ENCODE measurements around the gene TBL1XR1.
"Not testable (repeated sequence)": the region's sequence is repeated elsewhere in the genome, so short reads cannot be mapped to it uniquely, and the experiment has no call there.

TBL1XR1 gene

DNA sequence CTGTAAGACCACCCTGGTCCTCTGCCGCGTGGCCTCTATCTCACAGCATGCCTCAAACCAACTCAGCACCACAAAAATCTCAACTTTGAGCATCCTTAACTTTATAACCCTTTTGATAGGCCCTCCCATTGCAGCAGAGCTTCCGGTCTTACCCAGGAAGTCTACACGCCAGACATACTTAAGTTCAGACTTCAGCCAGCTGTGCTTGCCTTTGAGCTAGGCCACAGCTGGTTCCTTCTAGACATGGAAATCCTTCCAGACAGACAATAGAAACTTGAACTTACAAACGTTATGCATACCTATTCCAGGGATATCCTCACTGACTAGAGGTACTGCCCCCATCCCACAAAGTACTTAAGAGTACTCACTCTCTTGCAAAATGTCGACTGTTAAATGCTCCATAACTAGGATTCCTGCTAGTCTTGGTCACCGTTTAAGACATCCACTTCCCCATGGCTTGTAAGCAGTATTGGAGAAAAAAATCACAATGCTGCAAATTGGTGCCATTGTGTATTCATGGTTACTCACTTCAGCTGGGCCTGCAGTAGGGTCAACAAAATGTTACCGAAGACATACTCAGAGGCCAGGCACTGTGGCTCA lies 183.5 kb downstream of the TBL1XR1 start:
- no peak for DNase-seq (ENCODE audit: low read depth)

DNA sequence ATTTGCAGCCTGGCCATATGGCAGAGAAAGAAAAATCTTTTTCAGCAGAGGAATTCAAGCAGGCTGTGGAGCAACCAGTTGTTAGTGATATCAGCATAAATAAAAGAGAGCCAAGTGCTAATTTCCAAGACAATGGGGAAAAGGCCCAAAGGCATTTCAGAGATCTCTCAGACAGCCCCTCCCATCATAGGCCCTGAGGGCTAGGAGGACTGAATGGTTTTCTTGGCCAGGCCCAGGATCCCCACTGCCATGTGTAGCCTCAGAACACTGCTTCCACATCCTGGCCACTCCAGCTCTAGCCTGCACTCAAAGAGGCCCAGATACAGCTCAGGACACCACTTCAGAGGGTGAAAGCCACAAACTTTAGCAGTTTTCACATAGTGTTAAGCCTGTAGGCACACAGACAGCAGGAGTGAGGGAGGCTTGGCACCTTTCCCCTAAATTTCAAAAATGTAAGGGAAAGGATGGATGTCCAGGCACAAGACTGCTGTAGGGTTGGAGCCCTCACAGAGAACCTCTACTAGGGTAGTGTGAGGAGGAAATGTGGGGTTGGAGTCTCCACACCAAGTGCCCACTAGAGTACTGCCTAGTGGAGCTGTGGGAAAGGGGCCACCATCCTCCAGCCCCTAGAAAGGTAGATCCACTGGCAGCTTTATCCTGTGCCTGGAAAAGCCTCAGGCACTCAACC lies 191.4 kb downstream of the TBL1XR1 start:
- DNase-seq (ENCODE audit: low read depth) = no peak

DNA sequence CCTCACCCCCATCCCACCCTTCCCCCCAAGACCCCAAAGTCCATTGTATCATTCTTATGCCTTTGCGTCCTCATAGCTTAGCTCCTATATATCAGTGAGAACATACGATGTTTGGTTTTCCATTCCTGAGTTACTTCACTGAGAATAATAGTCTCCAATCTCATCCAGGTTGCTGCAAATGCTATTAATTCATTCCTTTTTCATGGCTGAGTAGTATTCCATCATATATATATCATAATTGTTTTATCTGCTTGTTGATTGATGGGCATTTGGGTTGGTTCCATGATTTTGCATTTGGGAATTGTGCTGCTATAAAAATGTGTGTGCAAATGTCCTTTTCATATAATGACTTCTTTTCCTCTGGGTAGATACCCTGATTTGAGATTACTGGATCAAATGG lies 197.1 kb downstream of the TBL1XR1 start:
- not testable (repeated sequence) for DNase-seq (ENCODE audit: low read depth)

DNA sequence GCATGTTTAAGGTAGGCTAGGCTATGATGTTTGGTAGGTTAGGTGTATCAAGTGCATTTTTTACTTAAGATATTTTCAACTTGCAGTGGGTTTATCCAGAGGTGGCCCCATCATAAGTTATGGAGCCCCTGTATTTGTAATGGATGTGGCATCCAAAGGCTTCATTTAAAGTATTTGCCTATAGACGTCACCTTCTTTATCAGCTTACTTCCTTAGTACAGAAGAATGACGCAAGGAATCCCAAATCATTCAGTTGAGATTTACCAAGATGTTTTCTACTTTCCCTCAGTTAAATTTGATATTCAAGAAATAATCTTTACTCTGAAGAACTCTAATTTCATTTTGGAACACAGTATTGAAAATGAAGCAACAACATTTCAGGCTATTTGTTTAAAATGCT lies 201.3 kb downstream of the TBL1XR1 start:
- DNase-seq (ENCODE audit: low read depth) = no peak

DNA sequence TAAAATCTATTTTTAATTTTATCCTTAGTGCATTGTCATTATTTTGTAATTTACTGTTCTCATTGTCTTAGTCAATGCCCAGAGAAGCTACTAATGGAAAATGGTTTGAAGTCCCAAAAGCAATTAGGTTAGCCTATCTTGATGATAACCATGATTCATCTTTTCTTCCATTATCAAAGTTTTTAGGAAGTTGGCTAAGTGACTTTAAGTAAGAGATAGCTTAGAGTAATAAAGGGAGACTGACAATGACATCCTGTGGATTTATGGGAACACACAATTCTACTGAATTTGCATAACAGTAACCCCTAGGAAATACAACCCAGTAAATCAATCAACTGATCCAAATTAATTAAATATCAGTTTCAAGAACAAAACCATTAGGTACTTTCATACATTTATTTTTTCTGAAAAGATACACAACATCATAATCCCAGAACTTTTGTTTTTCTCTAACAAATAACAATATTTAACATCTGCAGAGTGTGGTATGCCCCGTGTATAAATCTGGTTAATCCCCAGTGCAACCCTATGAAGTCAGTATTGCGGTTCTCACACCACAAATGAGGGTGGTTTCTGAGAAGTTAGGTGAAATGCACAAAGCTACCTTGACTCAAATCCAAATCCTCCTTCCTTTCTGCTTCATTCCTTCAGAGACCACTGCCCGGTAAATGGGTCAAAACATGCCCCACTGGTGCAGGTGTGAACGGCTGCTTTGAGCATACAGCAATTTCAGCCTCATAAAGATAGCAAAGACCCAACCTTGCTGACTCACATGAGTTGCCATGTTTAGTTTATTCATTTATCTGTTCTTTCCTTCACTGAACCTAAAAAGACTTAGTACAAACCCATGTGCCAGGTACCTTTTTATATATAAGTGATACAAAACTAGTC lies 202.1 kb downstream of the TBL1XR1 start:
- DNase-seq (ENCODE audit: low read depth) = no peak

DNA sequence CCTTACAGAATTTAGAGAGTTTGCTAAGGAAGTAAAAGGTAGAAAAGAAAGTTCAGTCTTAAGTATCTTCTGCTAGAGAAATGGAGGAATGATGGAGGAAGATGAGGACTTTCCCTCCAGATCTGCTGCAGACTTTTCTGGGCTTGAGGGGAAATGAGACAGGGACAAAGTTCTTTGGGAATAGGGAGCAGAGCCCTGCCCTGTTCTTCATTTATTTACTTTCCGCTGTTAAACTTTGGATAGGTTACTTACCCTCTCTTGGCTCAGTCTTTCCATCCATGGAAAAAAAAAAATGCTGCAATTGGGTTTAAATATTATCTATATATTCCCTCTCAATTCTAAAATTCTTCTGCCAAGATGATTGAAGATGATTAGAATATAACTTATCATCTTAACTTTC lies 202.9 kb downstream of the TBL1XR1 start:
- DNase-seq (ENCODE audit: low read depth) = no peak

DNA sequence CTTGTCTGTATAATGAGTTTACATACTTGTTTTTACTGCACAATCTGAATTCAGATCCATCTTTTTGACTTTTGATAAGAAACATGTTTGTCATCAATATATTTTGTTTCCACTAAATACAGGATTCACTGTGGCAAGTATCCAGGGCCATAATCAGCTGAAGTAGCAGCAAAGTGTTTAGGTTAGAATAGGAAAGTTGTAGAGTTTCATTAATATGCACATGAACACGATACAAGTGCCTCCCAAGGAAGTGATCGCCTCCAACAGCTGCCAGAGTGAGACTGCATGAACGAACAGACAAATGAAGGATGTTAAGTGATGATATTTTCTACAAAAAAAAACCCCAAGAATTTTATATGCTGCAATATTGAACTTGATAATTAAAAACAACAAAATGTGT lies 204.3 kb downstream of the TBL1XR1 start:
- DNase-seq (ENCODE audit: low read depth) = no peak

DNA sequence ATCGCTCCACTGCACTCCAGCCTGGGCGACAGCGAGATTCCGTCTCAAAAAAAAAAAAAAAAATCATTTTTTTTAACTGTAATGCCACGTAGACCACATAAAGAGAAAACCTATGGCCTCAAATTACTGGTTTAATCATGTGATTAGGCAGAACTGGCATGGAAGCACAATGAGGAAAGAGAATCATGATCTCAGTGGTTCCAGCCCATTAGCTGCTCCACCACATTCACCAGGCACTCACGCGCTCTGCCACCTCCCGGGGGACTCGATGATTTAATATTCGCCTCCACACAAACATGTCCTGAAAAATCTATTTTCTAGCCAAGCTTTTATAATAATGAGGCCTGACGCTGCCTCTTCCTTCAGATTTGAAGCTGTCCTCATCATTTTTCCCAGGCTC lies 204.7 kb downstream of the TBL1XR1 start:
- DNase-seq (ENCODE audit: low read depth) = peak; percentile 33

DNA sequence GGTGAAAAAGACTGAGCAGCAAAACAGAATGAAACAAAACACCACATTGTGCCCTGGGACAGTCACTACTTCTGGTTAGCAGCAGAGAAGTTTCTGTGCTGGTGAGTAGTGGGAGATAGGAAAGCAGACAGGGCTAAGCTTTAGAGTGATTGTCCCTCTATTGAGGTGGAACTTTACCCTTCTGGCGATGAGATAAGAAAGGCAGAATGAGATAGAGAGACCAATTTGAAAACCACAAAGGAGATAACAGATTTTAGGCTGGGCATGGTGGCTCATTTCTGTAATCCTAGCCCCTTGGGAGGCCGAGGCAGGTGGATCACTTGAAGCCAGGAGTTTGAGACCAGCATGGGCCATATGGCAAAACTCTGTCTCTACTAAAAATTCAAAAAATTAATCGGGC lies 208.5 kb downstream of the TBL1XR1 start:
- DNase-seq (ENCODE audit: low read depth) = no peak

DNA sequence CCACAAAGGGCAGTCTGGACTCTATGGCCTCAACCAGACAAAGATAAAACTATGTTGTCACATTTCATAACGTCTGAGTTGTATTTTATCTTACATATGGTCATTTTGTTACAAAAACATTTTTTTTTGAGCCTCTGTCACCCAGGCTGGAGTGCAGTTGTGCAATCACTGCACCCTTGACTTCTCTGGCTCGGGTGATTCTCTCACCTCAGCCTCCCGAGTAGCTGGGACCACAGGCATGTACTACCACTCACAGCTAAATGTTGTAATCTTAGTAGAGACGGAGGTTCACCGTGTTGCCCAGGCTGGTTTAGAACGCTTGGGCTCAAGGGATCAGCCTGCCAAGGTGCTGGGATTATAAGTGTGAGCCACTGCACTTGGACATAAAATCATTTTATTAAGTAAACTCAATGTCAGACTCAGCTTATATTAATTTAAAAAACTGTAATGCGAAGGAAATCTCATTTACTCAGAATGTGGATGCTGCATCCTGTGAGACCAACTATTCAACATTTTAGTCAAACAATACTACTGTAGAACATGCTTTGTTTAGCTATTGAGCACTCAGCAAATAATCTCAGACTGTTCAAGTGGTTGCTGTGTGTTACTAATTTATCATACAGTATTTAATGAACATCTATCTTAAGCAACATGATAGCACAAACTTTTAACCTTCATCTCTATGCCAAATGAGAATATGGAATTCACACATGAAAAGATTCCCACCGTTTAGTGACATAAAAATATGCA lies 209.2 kb downstream of the TBL1XR1 start:
- no peak for DNase-seq (ENCODE audit: low read depth)

DNA sequence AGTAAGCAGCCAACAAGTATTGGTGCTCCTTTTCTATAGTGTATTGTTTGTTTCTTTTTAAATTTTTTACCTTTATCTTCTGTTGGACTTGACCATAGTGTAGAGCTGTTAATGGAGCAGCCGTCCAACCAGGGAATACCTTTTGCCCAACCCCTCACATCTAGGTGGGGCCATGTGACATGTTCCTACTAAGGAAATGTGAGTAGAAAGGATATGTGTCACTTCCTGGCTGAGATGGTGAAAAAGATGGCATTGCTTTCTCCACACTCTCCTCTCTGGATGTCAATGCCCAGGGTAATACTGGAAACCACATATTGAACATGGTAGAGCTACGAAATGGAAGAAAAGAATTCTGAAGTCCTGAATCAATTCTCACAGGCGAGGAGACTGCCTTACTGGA lies 218.8 kb downstream of the TBL1XR1 start:
- DNase-seq (ENCODE audit: low read depth) = no peak

DNA sequence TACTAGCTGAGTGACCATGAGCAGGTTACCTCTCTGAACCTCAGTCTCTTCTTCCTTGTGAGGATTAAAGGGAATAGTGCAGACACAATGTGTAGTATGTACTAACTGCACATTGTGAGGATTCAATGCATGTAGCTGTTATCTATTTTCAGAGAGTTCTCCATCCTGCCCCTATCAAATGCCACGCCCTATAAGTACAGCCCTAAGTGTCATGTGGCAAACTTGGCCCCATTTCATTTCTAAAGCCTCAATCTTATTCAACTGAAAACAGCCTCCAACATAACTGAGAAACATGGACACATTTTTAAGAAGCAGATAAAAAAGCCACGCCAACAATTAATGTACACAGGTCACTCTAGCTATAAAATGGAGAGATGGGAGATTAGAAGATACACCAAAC lies 220.0 kb downstream of the TBL1XR1 start:
- DNase-seq (ENCODE audit: low read depth) = no peak

DNA sequence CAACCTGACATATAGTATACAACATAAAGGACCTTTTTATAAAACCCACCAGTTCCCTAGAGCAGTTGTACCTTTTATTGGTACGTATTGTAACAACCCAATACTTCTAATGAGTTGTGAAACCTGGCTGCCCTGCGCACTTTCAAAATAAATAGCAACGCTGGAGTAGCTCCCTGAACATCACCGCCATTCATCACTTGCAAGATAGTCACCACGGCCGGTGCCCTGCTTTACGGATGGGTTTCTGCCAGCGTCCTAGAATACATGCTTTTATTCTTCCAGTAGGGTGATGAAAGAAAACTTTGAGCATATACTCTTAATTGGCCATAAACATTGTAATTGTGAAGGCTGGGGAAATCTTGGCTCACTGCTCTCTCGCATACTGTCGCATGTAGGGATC lies 220.7 kb downstream of the TBL1XR1 start:
- DNase-seq (ENCODE audit: low read depth) = no peak

DNA sequence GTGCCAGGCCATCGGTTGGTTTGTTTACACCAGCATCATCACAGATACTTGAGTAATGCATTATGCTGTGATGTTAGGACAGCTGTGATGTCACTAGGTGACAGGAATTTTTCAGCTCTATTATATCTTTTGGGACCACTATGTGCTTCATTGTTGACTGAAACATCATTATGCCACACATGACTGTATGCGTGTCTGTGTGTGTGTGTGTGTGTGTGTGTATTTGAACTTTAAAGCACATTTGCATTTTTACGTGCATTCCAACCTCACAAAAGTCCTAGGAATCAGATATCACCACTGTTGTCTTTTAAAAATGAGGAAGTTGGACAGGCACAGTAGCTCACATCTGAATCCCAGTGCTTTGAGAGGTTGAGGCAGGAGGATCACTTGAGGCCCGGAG lies 223.0 kb downstream of the TBL1XR1 start:
- no peak for DNase-seq (ENCODE audit: low read depth)

DNA sequence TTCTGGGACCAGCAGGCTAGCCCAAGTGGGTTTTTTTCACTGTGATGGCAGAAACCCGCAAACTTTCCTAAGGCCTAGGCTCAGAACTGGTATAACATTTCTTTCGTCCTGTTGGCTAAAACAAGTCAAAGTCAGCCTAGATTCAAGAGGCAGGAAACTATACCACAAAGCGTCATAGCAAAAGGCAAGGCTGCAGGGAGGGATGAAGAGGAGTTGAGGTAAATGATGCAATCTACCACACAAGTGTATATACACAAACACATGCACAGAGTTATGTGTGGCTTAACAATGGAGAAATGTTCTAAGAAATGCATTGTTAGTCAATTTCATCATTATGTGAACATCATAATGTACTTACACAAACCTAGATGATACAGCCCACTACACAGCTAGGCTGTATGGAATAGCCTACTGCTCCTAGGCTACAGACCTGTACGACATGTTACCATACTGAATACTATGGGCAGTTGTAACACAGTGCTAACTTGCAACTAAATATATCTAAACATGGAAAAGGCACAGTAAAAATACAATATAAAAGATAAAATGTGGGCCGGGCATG lies 225.6 kb downstream of the TBL1XR1 start:
- no peak for DNase-seq (ENCODE audit: low read depth)

DNA sequence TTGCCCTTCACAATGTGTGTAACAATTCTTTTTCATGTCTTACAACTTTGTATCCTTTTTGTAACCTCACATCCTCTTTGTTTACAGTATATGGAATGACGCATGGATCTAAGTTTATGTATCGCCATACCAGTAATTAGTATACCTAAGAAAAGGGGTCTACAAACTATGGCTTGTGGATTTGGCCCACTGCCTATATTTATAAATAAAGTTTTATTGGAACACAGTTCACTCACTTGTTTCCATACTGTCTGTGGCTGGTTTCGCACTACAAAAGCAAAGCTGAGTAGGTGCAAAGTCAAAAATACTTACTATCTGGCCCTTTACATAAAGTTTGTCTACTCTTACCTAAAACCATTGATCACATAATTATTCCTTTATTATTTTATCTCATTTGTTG lies 226.5 kb downstream of the TBL1XR1 start:
- DNase-seq (ENCODE audit: low read depth) = no peak

DNA sequence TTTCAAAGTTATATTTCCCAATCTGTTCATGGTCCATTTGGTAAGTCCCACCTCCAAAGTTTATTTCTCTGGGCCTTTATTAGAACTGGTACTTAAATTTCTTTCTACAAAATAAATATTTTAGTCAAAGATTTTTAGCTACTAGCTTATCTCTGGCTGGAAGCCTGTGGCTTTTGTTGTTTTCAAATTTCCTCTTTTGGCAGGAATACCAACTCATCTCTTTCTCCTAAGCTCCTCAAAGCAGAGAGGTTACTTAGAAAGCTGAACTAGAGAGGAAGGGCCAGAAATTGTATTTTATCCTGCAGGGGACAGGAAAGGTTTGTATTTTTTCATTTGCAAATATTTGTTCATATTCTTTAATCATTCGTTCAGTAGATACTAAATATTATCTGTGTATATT lies 227.8 kb downstream of the TBL1XR1 start:
- DNase-seq (ENCODE audit: low read depth) = no peak
